Breast epithelium (tissue), 4 donors: ENCODE data around the gene KCNH3. TPM values are rescaled to one million over a fixed set of nuclear protein-coding genes. Genes with fewer than 3 reads are reported as not detected.

ENCODE experiments used
- DNase-seq, 2 donors: peaks; one replicate each; pipeline ENCODE4 v3.0.0-alpha.2; 2019; ENCODE audit warnings: low spot score in 2 of 2
- H3K27ac ChIP-seq, 2 donors: fragments of 200-600 bp; sonication (generic) in 1 of 2; one replicate each; pipeline ENCODE4 v1.5.1; 2016 to 2019; ENCODE audit warnings: mild to moderate bottlenecking in 1 of 2
- H3K27me3 ChIP-seq, 2 donors: fragments of 200-600 bp; sonication (generic) in 1 of 2; one replicate each; pipeline versions ENCODE4 v1.5.1 to v1.6.0; 2017 to 2019; ENCODE audit warnings: control low read depth in 1 of 2, mild to moderate bottlenecking in 1 of 2
- H3K36me3 ChIP-seq: fragments of 200-600 bp; one replicate; pipeline ENCODE4 v1.5.1; 2019
- H3K4me1 ChIP-seq, 2 donors: fragments of 200-600 bp; sonication (generic); one replicate each; pipeline ENCODE4 v1.5.1; 2016 to 2019; ENCODE audit warnings: control low read depth in 1 of 2
- H3K4me3 ChIP-seq, 3 donors: fragments of 200-600 bp; sonication (generic); 1 replicate in 2 of 3; 2 replicates in 1 of 3; pipeline ENCODE4 v1.5.1; 2016 to 2019; ENCODE audit warnings: mild to moderate bottlenecking in 3 of 3, moderate library complexity in 2 of 3
- H3K9me3 ChIP-seq, 2 donors: fragments of 200-600 bp; sonication (generic) in 1 of 2; one replicate each; pipeline ENCODE4 v1.5.1; 2016 to 2019; ENCODE audit warnings: control low read depth in 1 of 2
- CTCF ChIP-seq, 3 donors: fragments of 450-650 bp; IDR thresholded peaks; one replicate each; pipeline ENCODE4 v1.5.1; 2016 to 2017; ENCODE audit warnings: antibody characterized with exemption in 3 of 3, mild to moderate bottlenecking in 3 of 3, moderate library complexity in 3 of 3
- POLR2A ChIP-seq: fragments of 450-650 bp; IDR thresholded peaks from one replicate; pipeline ENCODE4 v1.6.1; 2016; ENCODE audit warnings: antibody characterized with exemption, mild to moderate bottlenecking, moderate library complexity
- POLR2AphosphoS5 ChIP-seq, 3 donors: sonication (generic); formaldehyde crosslinking; IDR thresholded peaks; one replicate each; pipeline ENCODE4 v1.6.1; 2017; ENCODE audit warnings: antibody characterized with exemption in 3 of 3
- intact Hi-C: fragments of 100-400 bp; cut with DNase I; formaldehyde crosslinking; loops from one replicate; pipeline ENCODE4 v1.15.1; 2023; ENCODE audit warnings: low total_unique reads
- total RNA-seq, 3 donors: library from RNA; depleted of rRNA; stranded (reverse); fragments of >200 nt; gene quantifications; one replicate each; pipeline ENCODE4 v1.1.0, GENCODE V29; 2016

Gene KCNH3
- total RNA-seq, 3 donors from 2014 or later, result 0.66 to 1.3 TPM; not detected in 1

GRCh38 chr12:49585477-49586459 lies 46.9 kb downstream of the KCNH3 start:
- Histone ChIP-seq H3K4me3 (no peak overlapping the region), H3K27me3 (no peaks in the 10 kb centered on the region), H3K4me1 (no peaks in the 10 kb centered on the region), H3K27ac (peak overlapping the region in 1 of 2 donors; percentile 27), H3K36me3 (no peaks in the 10 kb centered on the region), H3K9me3 (no peaks in the 10 kb centered on the region)
- no peak for DNase-seq
- TF ChIP-seq POLR2A, result no peak
- TF ChIP-seq POLR2AphosphoS5 (IDR thresholded peaks at IDR 0.05), result no peak
- intact Hi-C loops, result no loop called here

GRCh38 chr12:49587174-49587908 lies 48.5 kb downstream of the KCNH3 start:
- intact Hi-C loops, result no loop called here
- H3K27ac ChIP-seq, result no peak overlapping the region
- no peaks in the 10 kb centered on the region for H3K36me3 ChIP-seq
- no peaks in the 10 kb centered on the region for H3K27me3 ChIP-seq
- TF ChIP-seq POLR2AphosphoS5 (IDR thresholded peaks at IDR 0.05) (no peak), CTCF (IDR thresholded peaks at IDR 0.05) (no peak), POLR2A (no peak)
- H3K4me1 ChIP-seq, result no peaks in the 10 kb centered on the region
- no peaks in the 10 kb centered on the region for H3K9me3 ChIP-seq
- no peak overlapping the region for H3K4me3 ChIP-seq
- no peak for DNase-seq

- Histone ChIP-seq H3K27ac (no peak overlapping the region), H3K4me3 (no peak overlapping the region), H3K36me3 (no peaks in the 10 kb centered on the region), H3K4me1 (no peaks in the 10 kb centered on the region), H3K27me3 (no peaks in the 10 kb centered on the region), H3K9me3 (no peaks in the 10 kb centered on the region)
- no peak for TF ChIP-seq POLR2AphosphoS5 (IDR thresholded peaks at IDR 0.05)
- no peak for TF ChIP-seq POLR2A
- TF ChIP-seq CTCF (IDR thresholded peaks at IDR 0.05), result no peak
- intact Hi-C loops, result no loop called here
- DNase-seq, result no peak
Observed at GRCh38 chr12:49588281-49588680, 49.5 kb downstream of the KCNH3 start.

GRCh38 chr12:49588721-49589516 lies 50.1 kb downstream of the KCNH3 start:
- Histone ChIP-seq H3K27ac (no peak overlapping the region), H3K36me3 (no peaks in the 10 kb centered on the region), H3K9me3 (no peaks in the 10 kb centered on the region), H3K4me3 (no peak overlapping the region), H3K4me1 (no peaks in the 10 kb centered on the region), H3K27me3 (no peaks in the 10 kb centered on the region)
- TF ChIP-seq CTCF (IDR thresholded peaks at IDR 0.05), result no peak
- TF ChIP-seq POLR2A, result no peak
- TF ChIP-seq POLR2AphosphoS5 (IDR thresholded peaks at IDR 0.05), result no peak
- DNase-seq, result no peak
- intact Hi-C loops, result no loop called here

GRCh38 chr12:49598527-49598926 lies 59.7 kb downstream of the KCNH3 start:
- Histone ChIP-seq H3K27ac (no peak overlapping the region), H3K36me3 (no peaks in the 10 kb centered on the region), H3K27me3 (no peaks in the 10 kb centered on the region), H3K9me3 (no peaks in the 10 kb centered on the region), H3K4me1 (no peaks in the 10 kb centered on the region), H3K4me3 (no peak overlapping the region)
- intact Hi-C loops, result no loop called here
- TF ChIP-seq CTCF (IDR thresholded peaks at IDR 0.05) (no peak), POLR2AphosphoS5 (IDR thresholded peaks at IDR 0.05) (no peak), POLR2A (no peak)
- no peak for DNase-seq
